Right atrium auricular region (tissue), 2 donors: ENCODE measurements around the gene PAM16. TPM values are rescaled to one million over a fixed set of nuclear protein-coding genes. Genes with fewer than 3 reads are reported as not detected.
A peak's percentile ranks its signal among the peaks of the same experiment; 100 is the strongest.

Experiments
- DNase-seq: peaks from one replicate; pipeline ENCODE4 v3.0.0-alpha.2; 2019; ENCODE audit warnings: low spot score
- H3K27ac ChIP-seq, 2 donors: fragments of 200-600 bp; sonication (generic); 1 replicate in 1 of 2; 2 replicates in 1 of 2; pipeline ENCODE4 v1.5.1; 2016 to 2019
- H3K27me3 ChIP-seq, 2 donors: fragments of 200-600 bp; sonication (generic); one replicate each; pipeline versions ENCODE4 v1.5.1 to v1.6.0; 2017 to 2019
- H3K36me3 ChIP-seq: fragments of 200-600 bp; sonication (generic); one replicate; pipeline ENCODE4 v1.5.1; 2016
- H3K4me1 ChIP-seq, 2 donors: fragments of 200-600 bp; sonication (generic); one replicate each; pipeline versions ENCODE4 v1.5.1 to v1.6.0; 2017 to 2019
- H3K4me3 ChIP-seq, 2 donors: fragments of 200-600 bp; sonication (generic); 1 replicate in 1 of 2; 2 replicates in 1 of 2; pipeline ENCODE4 v1.5.1; 2017 to 2019; ENCODE audit warnings: mild to moderate bottlenecking in 1 of 2, moderate library complexity in 1 of 2
- H3K9me3 ChIP-seq, 2 donors: fragments of 200-600 bp; sonication (generic); one replicate each; pipeline ENCODE4 v1.5.1; 2019
- CTCF ChIP-seq, 2 donors: fragments of 200-600 bp; sonication (generic); IDR thresholded peaks; one replicate each; pipeline ENCODE4 v1.5.1; 2019; ENCODE audit warnings: antibody characterized with exemption in 2 of 2
- total RNA-seq, 2 donors: library from RNA; depleted of rRNA; stranded (reverse); fragments of >200 nt; gene quantifications; one replicate each; pipeline ENCODE4 v1.1.0, GENCODE V29; 2016

Gene PAM16
- total RNA-seq, 2 donors from 2014 or later = 54.6 to 85.7 TPM

- Histone ChIP-seq H3K27me3 (no peaks in the 10 kb centered on the region), H3K9me3 (no peaks in the 10 kb centered on the region), H3K4me3 (no peak overlapping the region), H3K4me1 (peaks cover 0 to 51% of the 10 kb centered on the region in 2 donors), H3K27ac (peak overlapping the region in 1 of 2 donors; percentile 89), H3K36me3 (peaks cover 3% of the 10 kb centered on the region)
- no peak for DNase-seq
- no peak for TF ChIP-seq CTCF (IDR thresholded peaks at IDR 0.05)
Measured at GRCh38 chr16:4369007-4369733, 18.0 kb upstream of the PAM16 start.

GRCh38 chr16:4367393-4367856, 16.3 kb upstream of the PAM16 start:
- no peak for TF ChIP-seq CTCF (IDR thresholded peaks at IDR 0.05)
- Histone ChIP-seq H3K4me3 (no peak overlapping the region), H3K9me3 (no peaks in the 10 kb centered on the region), H3K4me1 (peaks cover 0 to 33% of the 10 kb centered on the region in 2 donors), H3K27ac (no peak overlapping the region), H3K36me3 (peaks cover 14% of the 10 kb centered on the region), H3K27me3 (no peaks in the 10 kb centered on the region)
- DNase-seq = no peak

- Histone ChIP-seq H3K27me3 (no peaks in the 10 kb centered on the region), H3K36me3 (peaks cover 20% of the 10 kb centered on the region), H3K4me1 (peaks cover 0 to 24% of the 10 kb centered on the region in 2 donors), H3K27ac (no peak overlapping the region), H3K9me3 (no peaks in the 10 kb centered on the region), H3K4me3 (no peak overlapping the region)
- no peak for DNase-seq
- no peak for TF ChIP-seq CTCF (IDR thresholded peaks at IDR 0.05)
Measured at GRCh38 chr16:4366016-4366415, 14.9 kb upstream of the PAM16 start.

- TF ChIP-seq CTCF (IDR thresholded peaks at IDR 0.05) = no peak
- no peak for DNase-seq
Measured at GRCh38 chr16:4365615-4366014, 14.5 kb upstream of the PAM16 start.

GRCh38 chr16:4365014-4365406, 13.9 kb upstream of the PAM16 start:
- no peak overlapping the region for H3K4me3 ChIP-seq
- TF ChIP-seq CTCF (IDR thresholded peaks at IDR 0.05) = no peak
- no peak overlapping the region for H3K27ac ChIP-seq
- peaks cover 0 to 13% of the 10 kb centered on the region in 2 donors for H3K4me1 ChIP-seq
- H3K27me3 ChIP-seq = no peaks in the 10 kb centered on the region
- H3K9me3 ChIP-seq = no peaks in the 10 kb centered on the region
- no peak for DNase-seq
- peaks cover 20% of the 10 kb centered on the region for H3K36me3 ChIP-seq

More at GRCh38 chr16:4365615-4366014, 14.5 kb upstream of the PAM16 start:
- Histone ChIP-seq H3K27ac (no peak overlapping the region), H3K4me1 (peaks cover 0 to 20% of the 10 kb centered on the region in 2 donors), H3K27me3 (no peaks in the 10 kb centered on the region), H3K4me3 (no peak overlapping the region), H3K36me3 (peaks cover 20% of the 10 kb centered on the region), H3K9me3 (no peaks in the 10 kb centered on the region)
